Endodermal cell (in vitro differentiated cells): ENCODE data around the gene TUBB6. TPM values are rescaled to one million over a fixed set of nuclear protein-coding genes. Genes with fewer than 3 reads are reported as not detected.

Experiments
- DNase-seq: peaks from one replicate; pipeline ENCODE4 v3.0.0-alpha.2; 2017
- H3K27ac ChIP-seq: 2 replicates; pipeline ENCODE4 v1.5.1; 2013; ENCODE audit warnings: mild to moderate bottlenecking, low read depth, low read length, moderate library complexity
- H3K27me3 ChIP-seq: 2 replicates; pipeline ENCODE4 v1.6.1; 2013; ENCODE audit warnings: mild to moderate bottlenecking, low read length, moderate library complexity; ENCODE audit not compliant: insufficient read depth, control insufficient read depth, poor library complexity, severe bottlenecking
- H3K36me3 ChIP-seq: 2 replicates; pipeline ENCODE4 v1.7.0; 2013; ENCODE audit warnings: mild to moderate bottlenecking, low read length, moderate library complexity; ENCODE audit not compliant: control insufficient read depth, insufficient read depth
- H3K4me1 ChIP-seq: one replicate; pipeline ENCODE4 v1.7.0; 2013; ENCODE audit warnings: low read length; ENCODE audit not compliant: control insufficient read depth, insufficient read depth
- H3K4me3 ChIP-seq: 2 replicates; pipeline ENCODE4 v1.5.1; 2013; ENCODE audit warnings: mild to moderate bottlenecking, low read length, moderate library complexity
- H3K9ac ChIP-seq: 2 replicates; pipeline ENCODE4 v1.6.1; 2013; ENCODE audit warnings: mild to moderate bottlenecking, low read length, moderate library complexity; ENCODE audit not compliant: poor library complexity, severe bottlenecking; ENCODE audit errors: extremely low read depth
- H3K9me3 ChIP-seq: 2 replicates; pipeline ENCODE4 v1.6.1; 2013; ENCODE audit warnings: mild to moderate bottlenecking, low read length, moderate library complexity; ENCODE audit not compliant: control insufficient read depth
- H3K27ac Mint-ChIP-seq: 2 replicates; pipeline ENCODE4 v1.8.0; 2020; ENCODE audit warnings: mixed read lengths
- H3K27me3 Mint-ChIP-seq: 2 replicates; pipeline ENCODE4 v1.8.0; 2021; ENCODE audit warnings: mild to moderate bottlenecking, mixed read lengths; ENCODE audit not compliant: insufficient read depth
- H3K36me3 Mint-ChIP-seq: 2 replicates; pipeline ENCODE4 v1.8.0; 2020; ENCODE audit warnings: low read depth, mixed read lengths
- H3K4me1 Mint-ChIP-seq: 2 replicates; pipeline ENCODE4 v1.8.0; 2020; ENCODE audit warnings: mixed read lengths
- H3K4me3 Mint-ChIP-seq: 2 replicates; pipeline ENCODE4 v1.8.0; 2020; ENCODE audit warnings: mild to moderate bottlenecking, moderate library complexity, mixed read lengths
- H3K9me3 Mint-ChIP-seq: 2 replicates; pipeline ENCODE4 v1.8.0; 2020; ENCODE audit warnings: mild to moderate bottlenecking, mixed read lengths
- WGBS, 2 experiments: methylation state at CpG; one replicate each; pipeline versions ENCODE4 v1.1.5 to v1.1.7; 2013; ENCODE audit warnings: missing lambda C conversion rate in 2 of 2, mixed read lengths in 1 of 2; ENCODE audit not compliant: insufficient coverage in 1 of 2, insufficient read length in 1 of 2; 5-methylcytosine and 5-hydroxymethylcytosine counted together
- total RNA-seq, 2 donors: library from RNA; stranded (reverse); fragmentation: NEBNext Ultra II Directional in 1 of 2; extraction: Animal tissue kit (Norgen Biotek cat#: 25700) in 1 of 2; gene quantifications; 2 replicates in 1 of 2; 3 replicates in 1 of 2; pipeline ENCODE4 v1.2.1, GENCODE V29; 2021
- TF ChIP-seq, protein P1 (sequence below): fragments of 200-600 bp; sonication (generic); conservative IDR thresholded peaks from 2 replicates; pipeline ENCODE4 v1.5.0; 2021; ENCODE audit warnings: antibody characterized with exemption, mild to moderate bottlenecking

The TUBB6 gene
- total RNA-seq, 2 donors from 2014 or later = 33.0 to 45.4 TPM

DNA sequence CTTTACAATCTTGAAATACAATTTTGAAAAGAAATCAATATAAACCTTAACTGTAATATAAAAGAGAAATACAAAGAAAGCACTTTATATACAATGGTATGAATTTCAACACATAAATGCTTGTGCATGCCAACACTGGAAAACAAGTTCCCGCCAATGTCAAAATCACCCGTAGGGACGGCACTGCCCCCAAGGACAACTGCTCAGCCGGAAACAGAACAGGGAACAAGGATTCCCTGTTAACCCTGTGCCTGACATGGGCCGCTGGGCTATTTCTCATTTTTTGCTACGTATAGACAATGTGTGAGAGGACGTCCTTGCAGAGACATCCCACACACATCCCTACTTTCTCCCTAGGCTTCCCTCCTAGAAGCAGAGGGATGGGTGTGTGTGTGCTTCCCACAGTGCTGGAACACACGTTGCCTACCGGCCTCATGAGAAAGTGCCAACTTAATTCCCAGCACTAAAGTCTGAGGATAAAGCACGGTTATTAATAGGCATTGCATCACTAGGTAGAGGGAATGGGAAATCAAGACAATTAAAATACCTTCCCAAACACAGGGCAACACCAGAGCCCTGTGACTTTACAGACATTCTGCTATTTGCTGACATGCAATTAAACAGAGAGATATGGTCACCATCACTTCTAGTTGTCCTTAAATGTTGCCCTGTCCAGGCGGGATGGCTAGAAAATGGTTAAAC lies 54.6 kb downstream of the TUBB6 start:
- Mint-ChIP-seq H3K9me3 (no peaks in the 10 kb centered on the region), H3K4me1 (no peaks in the 10 kb centered on the region), H3K27ac (no peak overlapping the region), H3K36me3 (peaks cover 66% of the 10 kb centered on the region), H3K4me3 (no peak overlapping the region), H3K27me3 (no peaks in the 10 kb centered on the region)
- 93 to 96% methylated on average over 4 to 11 of the region's 11 CpGs for WGBS, 2 experiments
- H3K4me1 ChIP-seq = no peaks in the 10 kb centered on the region
- peaks cover 92% of the 10 kb centered on the region for H3K36me3 ChIP-seq
- no peaks in the 10 kb centered on the region for H3K27me3 ChIP-seq
- TF ChIP-seq, protein P1, sequence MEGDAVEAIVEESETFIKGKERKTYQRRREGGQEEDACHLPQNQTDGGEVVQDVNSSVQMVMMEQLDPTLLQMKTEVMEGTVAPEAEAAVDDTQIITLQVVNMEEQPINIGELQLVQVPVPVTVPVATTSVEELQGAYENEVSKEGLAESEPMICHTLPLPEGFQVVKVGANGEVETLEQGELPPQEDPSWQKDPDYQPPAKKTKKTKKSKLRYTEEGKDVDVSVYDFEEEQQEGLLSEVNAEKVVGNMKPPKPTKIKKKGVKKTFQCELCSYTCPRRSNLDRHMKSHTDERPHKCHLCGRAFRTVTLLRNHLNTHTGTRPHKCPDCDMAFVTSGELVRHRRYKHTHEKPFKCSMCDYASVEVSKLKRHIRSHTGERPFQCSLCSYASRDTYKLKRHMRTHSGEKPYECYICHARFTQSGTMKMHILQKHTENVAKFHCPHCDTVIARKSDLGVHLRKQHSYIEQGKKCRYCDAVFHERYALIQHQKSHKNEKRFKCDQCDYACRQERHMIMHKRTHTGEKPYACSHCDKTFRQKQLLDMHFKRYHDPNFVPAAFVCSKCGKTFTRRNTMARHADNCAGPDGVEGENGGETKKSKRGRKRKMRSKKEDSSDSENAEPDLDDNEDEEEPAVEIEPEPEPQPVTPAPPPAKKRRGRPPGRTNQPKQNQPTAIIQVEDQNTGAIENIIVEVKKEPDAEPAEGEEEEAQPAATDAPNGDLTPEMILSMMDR = no peak
- no peak overlapping the region for H3K27ac ChIP-seq
- no peak overlapping the region for H3K4me3 ChIP-seq
- no peaks in the 10 kb centered on the region for H3K9me3 ChIP-seq
- H3K9ac ChIP-seq = no peak overlapping the region
- no peak for DNase-seq

DNA sequence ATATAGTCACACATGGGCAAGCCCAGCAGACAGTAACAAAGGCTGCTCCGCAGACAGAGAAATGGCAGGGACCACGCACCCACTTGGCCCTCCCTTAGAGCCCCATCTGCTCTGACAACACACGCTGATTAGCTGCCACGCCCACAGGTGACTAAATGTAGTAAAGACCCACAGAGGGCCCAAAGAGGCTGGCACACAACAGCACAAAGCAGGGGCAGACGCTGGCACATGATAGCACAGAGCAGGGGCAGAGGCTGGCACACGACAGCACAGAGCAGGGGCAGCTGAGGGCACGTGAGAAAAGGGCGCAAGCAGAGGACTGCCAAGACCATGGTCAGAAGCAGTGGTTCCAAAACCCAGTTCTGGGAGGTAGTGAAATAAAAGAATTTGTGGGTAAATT lies 58.3 kb downstream of the TUBB6 start:
- no peaks in the 10 kb centered on the region for H3K4me1 ChIP-seq
- Mint-ChIP-seq H3K27me3 (no peaks in the 10 kb centered on the region), H3K27ac (peak overlapping the region; percentile 39), H3K4me1 (no peaks in the 10 kb centered on the region), H3K36me3 (peaks cover 60% of the 10 kb centered on the region), H3K4me3 (no peak overlapping the region), H3K9me3 (no peaks in the 10 kb centered on the region)
- peaks cover 77% of the 10 kb centered on the region for H3K36me3 ChIP-seq
- H3K9ac ChIP-seq = no peak overlapping the region
- no peaks in the 10 kb centered on the region for H3K27me3 ChIP-seq
- H3K4me3 ChIP-seq = no peak overlapping the region
- no peak for DNase-seq
- TF ChIP-seq, protein P1 = no peak
- WGBS, 2 experiments = 93 to 96% methylated on average over 8 of the region's 8 CpGs
- no peak overlapping the region for H3K27ac ChIP-seq
- H3K9me3 ChIP-seq = no peaks in the 10 kb centered on the region

DNA sequence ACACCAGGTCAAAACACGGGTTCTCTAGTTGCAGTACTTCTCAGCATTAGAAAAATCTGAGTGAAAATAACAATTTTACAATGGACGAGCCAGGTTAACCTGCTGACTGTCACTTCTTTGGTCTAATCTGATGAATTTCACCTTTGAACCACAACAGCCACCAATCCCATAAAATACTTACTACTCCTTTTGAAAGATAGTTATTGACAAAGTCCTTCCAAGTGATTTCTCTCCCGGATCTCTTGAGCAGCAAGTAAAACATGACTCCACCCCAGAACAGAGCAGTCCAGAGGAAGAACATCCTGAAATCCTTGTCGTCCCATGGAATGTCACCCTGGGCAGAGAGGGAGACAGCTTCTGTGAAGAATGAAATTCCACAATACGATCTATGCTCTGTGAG lies 58.7 kb downstream of the TUBB6 start:
- Histone ChIP-seq H3K9me3 (no peaks in the 10 kb centered on the region), H3K9ac (no peak overlapping the region), H3K27me3 (no peaks in the 10 kb centered on the region), H3K27ac (no peak overlapping the region), H3K4me1 (no peaks in the 10 kb centered on the region), H3K36me3 (peaks cover 78% of the 10 kb centered on the region), H3K4me3 (no peak overlapping the region)
- Mint-ChIP-seq H3K4me3 (no peak overlapping the region), H3K27ac (peak overlapping the region; percentile 74), H3K9me3 (no peaks in the 10 kb centered on the region), H3K4me1 (no peaks in the 10 kb centered on the region), H3K36me3 (peaks cover 61% of the 10 kb centered on the region), H3K27me3 (no peaks in the 10 kb centered on the region)
- no peak for DNase-seq
- TF ChIP-seq, protein P1 = no peak
- WGBS, 2 experiments = 93 to 100% methylated on average over 3 to 5 of the region's 5 CpGs
